Testis (tissue), 3 donors: ENCODE measurements around the gene TECRL. TPM values are rescaled to one million over a fixed set of nuclear protein-coding genes. Genes with fewer than 3 reads are reported as not detected.

Experiments used
- DNase-seq: peaks from one replicate; pipeline ENCODE4 v3.0.0-alpha.2; 2019
- H3K27ac ChIP-seq, 2 donors: fragments of 200-600 bp; sonication (generic); one replicate each; pipeline ENCODE4 v1.5.1; 2019
- H3K27me3 ChIP-seq: fragments of 200-600 bp; sonication (generic); one replicate; pipeline ENCODE4 v1.5.1; 2019
- H3K36me3 ChIP-seq: fragments of 200-600 bp; sonication (generic); one replicate; pipeline ENCODE4 v1.5.1; 2017; ENCODE audit warnings: low read depth; ENCODE audit errors: missing control alignments
- H3K4me1 ChIP-seq: fragments of 200-600 bp; sonication (generic); one replicate; pipeline ENCODE4 v1.5.1; 2019
- H3K4me3 ChIP-seq, 2 donors: fragments of 200-600 bp; sonication (generic); one replicate each; pipeline ENCODE4 v1.5.1; 2017 to 2019
- H3K9me3 ChIP-seq: fragments of 200-600 bp; sonication (generic); one replicate; pipeline ENCODE4 v1.5.1; 2017
- POLR2A ChIP-seq: fragments of 450-650 bp; IDR thresholded peaks from one replicate; pipeline ENCODE4 v1.6.1; 2017; ENCODE audit warnings: antibody characterized with exemption, mild to moderate bottlenecking, moderate library complexity
- WGBS, 2 donors: methylation state at CpG; one replicate each; pipeline ENCODE4 v1.1.5; 2018; 5-methylcytosine and 5-hydroxymethylcytosine counted together
- intact Hi-C: fragments of 100-400 bp; cut with DNase I; formaldehyde crosslinking; loops from one replicate; pipeline ENCODE4 v1.15.1; 2023; ENCODE audit warnings: low total_unique reads
- polyA plus RNA-seq: library from polyadenylated mRNA; stranded (reverse); fragments of 350-450 nt; fragmentation: Illumina TruSeq; extraction: RNeasy Lipid Tissue Mini Kit (QIAGEN cat#74804); gene quantifications from one replicate; pipeline ENCODE4 v1.2.3, GENCODE V29; 2014; ENCODE audit warnings: low read depth, low replicate concordance; ENCODE audit not compliant: insufficient read depth
- total RNA-seq, 2 donors: library from RNA; depleted of rRNA; stranded (reverse); fragments of >200 nt; gene quantifications; one replicate each; pipeline ENCODE4 v1.2.3, GENCODE V29; 2016
- TF ChIP-seq, protein P1 (sequence below), 3 experiments: fragments of 450-650 bp in 2 of 3; fragments of 200-600 bp in 1 of 3; sonication (generic) in 1 of 3; IDR thresholded peaks; one replicate each; pipeline ENCODE4 v1.5.1; 2016 to 2019; ENCODE audit warnings: antibody characterized with exemption in 3 of 3, mild to moderate bottlenecking in 2 of 3, moderate library complexity in 1 of 3

The TECRL gene
- total and polyA plus RNA-seq, 3 donors from 2014 or later, result 0.37 to 0.62 TPM; not detected in 1

DNA sequence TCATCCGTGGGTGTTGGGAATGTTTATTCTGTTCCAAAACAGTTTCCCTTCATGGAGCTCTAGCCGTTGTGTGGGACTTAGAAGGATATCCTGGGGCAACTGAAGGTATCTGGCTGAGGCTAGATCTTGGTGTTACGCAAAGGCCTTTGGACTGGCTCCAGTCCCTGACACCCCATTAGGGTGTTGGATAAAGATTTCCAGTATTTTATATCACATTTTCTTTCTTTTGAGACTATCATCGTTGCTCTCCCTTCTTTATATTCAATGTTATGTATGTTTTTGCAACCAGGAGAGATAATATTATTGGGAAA, 103.0 kb downstream of the TECRL start:
- DNase-seq, result no peak
- no peak overlapping the region for H3K27ac ChIP-seq
- intact Hi-C loops, result no loop called here
- no peaks in the 10 kb centered on the region for H3K9me3 ChIP-seq
- H3K4me1 ChIP-seq, result no peaks in the 10 kb centered on the region
- H3K4me3 ChIP-seq, result no peak overlapping the region
- WGBS, 2 donors, result 84 to 86% methylated on average over 4 of the region's 4 CpGs
- TF ChIP-seq, protein P1, sequence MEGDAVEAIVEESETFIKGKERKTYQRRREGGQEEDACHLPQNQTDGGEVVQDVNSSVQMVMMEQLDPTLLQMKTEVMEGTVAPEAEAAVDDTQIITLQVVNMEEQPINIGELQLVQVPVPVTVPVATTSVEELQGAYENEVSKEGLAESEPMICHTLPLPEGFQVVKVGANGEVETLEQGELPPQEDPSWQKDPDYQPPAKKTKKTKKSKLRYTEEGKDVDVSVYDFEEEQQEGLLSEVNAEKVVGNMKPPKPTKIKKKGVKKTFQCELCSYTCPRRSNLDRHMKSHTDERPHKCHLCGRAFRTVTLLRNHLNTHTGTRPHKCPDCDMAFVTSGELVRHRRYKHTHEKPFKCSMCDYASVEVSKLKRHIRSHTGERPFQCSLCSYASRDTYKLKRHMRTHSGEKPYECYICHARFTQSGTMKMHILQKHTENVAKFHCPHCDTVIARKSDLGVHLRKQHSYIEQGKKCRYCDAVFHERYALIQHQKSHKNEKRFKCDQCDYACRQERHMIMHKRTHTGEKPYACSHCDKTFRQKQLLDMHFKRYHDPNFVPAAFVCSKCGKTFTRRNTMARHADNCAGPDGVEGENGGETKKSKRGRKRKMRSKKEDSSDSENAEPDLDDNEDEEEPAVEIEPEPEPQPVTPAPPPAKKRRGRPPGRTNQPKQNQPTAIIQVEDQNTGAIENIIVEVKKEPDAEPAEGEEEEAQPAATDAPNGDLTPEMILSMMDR (IDR thresholded peaks at IDR 0.05), result no peak
- TF ChIP-seq POLR2A, result no peak
- no peaks in the 10 kb centered on the region for H3K36me3 ChIP-seq
- H3K27me3 ChIP-seq, result no peaks in the 10 kb centered on the region

DNA sequence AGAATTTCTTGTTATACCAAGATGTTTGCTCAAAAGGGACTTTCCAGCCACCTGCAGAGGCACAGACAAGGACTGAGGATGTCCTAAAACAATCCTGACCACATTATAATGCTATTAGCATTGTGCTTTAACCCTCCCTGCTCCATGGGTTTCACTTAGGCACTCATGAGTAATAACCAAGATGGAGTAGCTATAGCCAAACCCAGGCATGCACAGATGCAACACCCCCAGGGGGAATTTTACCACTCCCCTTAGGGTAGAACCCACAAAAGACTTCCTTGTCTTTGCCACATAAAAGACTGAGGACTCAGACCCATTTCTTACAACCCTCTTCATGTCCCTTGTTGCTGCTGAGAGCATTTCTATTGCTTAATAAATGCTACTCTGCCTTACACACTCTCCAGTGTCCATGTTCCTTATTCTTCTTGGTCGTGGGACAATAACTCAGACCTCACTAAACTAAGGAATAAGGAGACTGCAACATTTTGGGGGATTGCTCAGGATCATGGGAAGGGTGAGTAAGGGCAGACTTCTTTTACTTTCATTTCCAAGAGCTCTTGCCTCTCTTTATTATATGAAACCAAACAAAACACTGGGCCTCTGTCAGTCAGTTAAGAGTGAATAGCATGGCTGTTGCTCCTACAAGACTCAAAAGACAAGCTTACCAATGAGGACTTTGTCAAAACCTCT, 103.5 kb downstream of the TECRL start:
- Histone ChIP-seq H3K9me3 (no peaks in the 10 kb centered on the region), H3K36me3 (no peaks in the 10 kb centered on the region), H3K4me1 (no peaks in the 10 kb centered on the region), H3K4me3 (no peak overlapping the region), H3K27ac (no peak overlapping the region), H3K27me3 (no peaks in the 10 kb centered on the region)
- intact Hi-C loops, result no loop called here
- WGBS, 2 donors, result 62 to 70% methylated on average over 1 of the region's 1 CpG
- DNase-seq, result no peak
- no peak for TF ChIP-seq POLR2A
- TF ChIP-seq, protein P1 (IDR thresholded peaks at IDR 0.05), result no peak

DNA sequence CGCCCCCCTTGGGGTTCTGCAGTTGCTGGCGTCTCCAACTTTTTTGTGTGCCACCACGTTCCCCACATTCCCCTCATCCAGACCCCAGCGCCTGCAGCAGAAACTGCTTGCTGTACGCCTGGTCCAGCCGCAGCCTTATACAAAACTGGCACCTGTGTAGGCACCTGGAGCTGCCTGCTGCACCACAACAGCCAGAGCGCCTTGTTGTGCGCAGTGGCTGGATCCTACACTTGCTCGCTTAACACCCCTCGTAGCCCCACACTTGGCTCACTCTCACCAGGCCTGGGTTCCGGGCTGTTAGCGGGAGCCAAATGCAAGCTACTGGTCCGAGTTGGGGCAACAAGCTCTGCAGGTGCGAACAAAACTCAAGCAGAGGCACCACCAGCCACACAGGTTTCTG, 136.8 kb downstream of the TECRL start:
- Histone ChIP-seq H3K27me3 (no peaks in the 10 kb centered on the region), H3K27ac (no peak overlapping the region), H3K9me3 (no peaks in the 10 kb centered on the region), H3K4me3 (peak overlapping the region in 1 of 2 donors; percentile 7), H3K4me1 (no peaks in the 10 kb centered on the region), H3K36me3 (no peaks in the 10 kb centered on the region)
- WGBS, 2 donors, result 64 to 71% methylated on average over 14 of the region's 14 CpGs
- TF ChIP-seq, protein P1 (IDR thresholded peaks at IDR 0.05), result no peak
- no peak for TF ChIP-seq POLR2A
- intact Hi-C loops, result no loop called here
- no peak for DNase-seq

DNA sequence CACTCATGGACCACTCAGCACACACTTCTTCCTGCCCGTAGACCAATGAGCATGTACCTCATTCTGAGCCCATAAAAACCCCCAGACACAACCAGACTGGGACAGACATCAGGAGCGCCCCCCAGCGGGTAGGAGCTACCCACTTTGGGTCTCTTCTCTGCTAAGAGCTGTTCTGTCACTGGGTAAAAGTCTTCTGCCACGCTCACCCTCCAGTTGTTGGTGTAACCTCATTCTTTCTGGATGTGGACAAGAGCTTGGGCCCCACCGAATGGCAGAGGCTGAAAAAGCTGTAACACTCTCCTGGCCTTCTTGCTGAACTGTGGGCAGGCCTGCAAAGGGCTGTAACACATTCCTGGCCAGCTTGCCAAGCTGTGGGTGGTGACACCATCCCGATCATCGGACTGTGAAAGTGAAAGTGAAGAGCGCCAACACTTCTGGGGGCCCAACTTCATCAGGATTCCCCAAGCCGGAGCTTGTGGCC, 137.6 kb downstream of the TECRL start:
- intact Hi-C loops, result no loop called here
- no peak for TF ChIP-seq POLR2A
- TF ChIP-seq, protein P1 (IDR thresholded peaks at IDR 0.05), result no peak
- H3K27ac ChIP-seq, result no peak overlapping the region
- H3K4me3 ChIP-seq, result no peak overlapping the region
- WGBS, 2 donors, result 50 to 82% methylated on average over 6 to 9 of the region's 9 CpGs
- no peaks in the 10 kb centered on the region for H3K36me3 ChIP-seq
- peak; percentile 26 for DNase-seq
- H3K9me3 ChIP-seq, result no peaks in the 10 kb centered on the region
- H3K4me1 ChIP-seq, result no peaks in the 10 kb centered on the region
- H3K27me3 ChIP-seq, result no peaks in the 10 kb centered on the region

DNA sequence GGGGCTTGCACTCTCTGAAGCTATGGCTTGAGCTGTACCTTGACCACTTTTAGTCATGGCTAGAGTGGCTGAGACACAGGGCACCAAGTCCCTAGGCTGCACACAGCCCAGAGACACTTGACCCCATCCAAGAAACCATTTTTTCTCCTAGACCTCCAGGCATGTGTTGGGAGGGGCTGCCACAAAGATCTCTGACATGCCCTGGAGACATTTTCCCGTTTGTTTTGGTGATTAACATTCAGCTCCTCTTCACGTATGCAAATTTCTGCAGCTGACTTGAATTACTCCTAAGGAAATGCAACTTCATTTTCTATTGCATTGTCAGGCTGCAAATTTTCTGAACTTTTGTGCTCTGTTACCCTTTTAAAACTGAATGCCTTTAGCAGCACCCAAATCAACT, 142.6 kb downstream of the TECRL start:
- intact Hi-C loops, result no loop called here
- no peaks in the 10 kb centered on the region for H3K36me3 ChIP-seq
- TF ChIP-seq, protein P1 (IDR thresholded peaks at IDR 0.05), result no peak
- no peak for TF ChIP-seq POLR2A

More for the DNA sequence above, 142.6 kb downstream of the TECRL start:
- no peak overlapping the region for H3K4me3 ChIP-seq
- no peaks in the 10 kb centered on the region for H3K27me3 ChIP-seq
- 83 to 94% methylated on average over 2 of the region's 2 CpGs for WGBS, 2 donors
- H3K4me1 ChIP-seq, result no peaks in the 10 kb centered on the region
- no peak for DNase-seq
- no peak overlapping the region for H3K27ac ChIP-seq
- no peaks in the 10 kb centered on the region for H3K9me3 ChIP-seq
